Measurements from ENCODE around the gene RAPSN. TPM values are rescaled to one million over a fixed set of nuclear protein-coding genes. Genes with fewer than 3 reads are reported as not detected.

Gene RAPSN
- total RNA-seq, 1 donor from 2014 or later, result 0.55 TPM

- DNase-seq (ENCODE audit: low spot score), result no peak
These were observed 57.1 kb downstream of the RAPSN start for GRCh38 chr11:47391711-47392432.

DNA sequence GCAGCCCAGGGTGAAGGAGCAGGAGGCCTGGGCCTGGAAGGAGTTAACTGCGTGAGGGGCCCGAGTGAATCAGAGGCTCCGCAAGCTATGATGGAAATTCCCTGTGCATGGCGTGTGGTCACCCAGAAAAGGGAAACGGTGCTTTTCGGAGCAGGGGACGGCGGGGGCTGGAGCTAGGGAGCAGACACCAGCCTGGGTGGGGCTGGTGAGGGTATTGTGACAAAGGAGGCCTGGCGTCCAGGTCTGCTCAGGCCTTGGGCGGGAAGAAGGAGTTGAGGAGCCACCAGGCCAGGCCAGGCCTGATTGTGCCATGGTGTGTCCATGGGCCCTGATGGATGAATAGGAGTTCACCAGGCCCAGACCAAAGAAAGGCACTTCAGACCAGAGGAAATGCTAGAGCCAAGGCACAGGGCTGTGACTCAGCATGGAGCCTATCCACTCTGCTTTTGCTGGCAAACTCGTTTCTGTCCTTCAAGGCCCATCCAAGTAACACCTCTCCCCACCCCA is 57.8 kb downstream of the RAPSN start:
- DNase-seq (ENCODE audit: low spot score), result no peak

GRCh38 chr11:47390422-47390760 is 58.5 kb downstream of the RAPSN start:
- DNase-seq (ENCODE audit: low spot score), result no peak

- no peak for DNase-seq (ENCODE audit: low spot score)
These were observed 59.1 kb downstream of the RAPSN start for GRCh38 chr11:47389577-47390421.

DNA sequence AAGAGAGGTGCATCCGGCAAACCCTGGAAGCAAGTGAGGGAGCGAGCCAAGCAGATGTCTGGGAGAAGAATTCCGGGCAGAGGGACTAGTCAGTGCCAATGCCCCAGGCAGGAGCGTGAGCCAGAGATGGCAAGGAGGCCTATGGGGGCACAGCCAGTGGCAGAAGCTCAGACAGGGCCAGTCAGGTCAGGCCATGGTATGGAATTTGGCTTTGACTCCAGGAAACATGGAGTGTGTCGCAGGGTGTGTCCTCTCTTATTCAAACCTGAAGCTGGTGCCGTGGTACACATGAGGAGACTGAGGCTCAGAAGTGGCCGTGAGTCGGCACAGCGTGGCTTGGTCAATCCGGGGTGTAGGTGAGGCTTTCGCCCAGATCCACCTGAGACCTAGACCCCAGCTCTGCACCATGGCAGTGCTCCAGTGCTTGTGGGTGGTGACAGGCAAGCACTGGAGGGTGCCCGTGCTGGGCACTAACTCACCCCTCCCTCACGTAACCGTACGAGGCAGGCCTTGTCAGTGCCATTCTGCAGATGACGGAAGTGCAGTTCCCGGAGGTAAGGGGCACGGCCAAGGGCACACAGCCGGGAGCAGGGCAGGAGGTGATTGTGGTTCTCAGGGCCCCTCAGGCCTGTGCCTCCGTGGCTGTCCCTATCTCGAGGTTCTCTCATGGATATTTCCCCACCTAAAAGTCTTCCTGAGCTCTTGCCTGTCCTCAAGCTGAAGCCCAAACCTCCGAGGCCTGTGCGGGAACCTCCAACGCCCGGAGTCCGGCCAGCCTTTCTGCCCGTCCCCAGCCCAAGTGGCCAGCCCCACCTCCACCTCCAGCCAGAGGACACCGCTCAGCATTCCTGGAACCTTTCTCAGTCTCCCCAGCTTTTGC is 60.0 kb downstream of the RAPSN start:
- no peak for DNase-seq (ENCODE audit: low spot score)

DNA sequence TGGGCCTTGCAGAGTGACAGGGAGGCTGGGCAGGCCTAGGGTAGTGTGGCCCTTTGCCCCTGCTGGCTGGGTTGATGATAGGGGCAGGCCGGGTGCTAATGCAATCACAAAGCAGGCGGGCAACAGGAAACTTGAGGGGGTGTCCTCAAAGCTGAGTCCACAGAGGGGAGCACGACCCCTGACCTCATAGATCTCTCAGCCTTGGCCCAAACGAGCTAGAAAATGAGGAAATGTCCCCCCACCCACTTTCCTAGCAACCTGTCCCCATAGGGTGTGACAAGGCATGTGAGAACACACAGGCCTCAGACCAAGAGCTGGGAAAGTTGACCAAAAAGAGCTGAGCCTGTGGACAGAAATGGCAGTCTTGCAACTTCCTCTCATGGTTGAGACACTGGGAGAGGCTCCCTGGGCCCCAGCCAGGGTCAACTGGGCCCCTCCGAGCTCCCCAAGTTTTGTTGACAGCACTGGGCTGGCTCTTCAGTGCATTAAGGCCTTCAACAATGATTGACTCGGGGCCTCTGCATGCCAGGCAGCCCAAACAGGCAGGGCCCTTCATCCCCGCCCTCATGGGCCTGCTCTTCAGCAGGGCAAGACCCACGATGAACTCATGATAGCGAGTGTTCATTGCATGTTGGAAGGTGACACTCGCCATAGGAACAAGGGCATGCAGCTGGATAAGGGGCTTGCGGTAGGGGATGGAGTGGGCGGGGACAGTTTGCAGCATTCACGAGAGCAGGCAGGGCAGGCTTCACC is 60.8 kb downstream of the RAPSN start:
- DNase-seq (ENCODE audit: low spot score), result no peak

Small RNA genes lying within 50 kb of the gene (microRNA-seq; reads per million reads assigned to microRNA genes)
- not detected for gene MIR4487 (ENCODE audit: borderline number of aligned reads)

Other genes with a start within 250 kb of the RAPSN start
- gene DDB2, start 234.2 kb downstream of the RAPSN start, total RNA-seq, result 21.0 TPM
- gene ACP2, start 200.3 kb downstream of the RAPSN start, total RNA-seq, result 38.2 TPM
- 73.2 TPM for gene NR1H3, start 191.1 kb downstream of the RAPSN start, total RNA-seq
- gene MADD, start 179.0 kb downstream of the RAPSN start, total RNA-seq, result 35.7 TPM
- 0.48 TPM for gene MYBPC3, start 96.4 kb downstream of the RAPSN start, total RNA-seq
- 74.7 TPM for gene SPI1, start 70.6 kb downstream of the RAPSN start, total RNA-seq
- 49.7 TPM for gene SLC39A13, start 40.5 kb downstream of the RAPSN start, total RNA-seq
- gene PSMC3, start 22.7 kb downstream of the RAPSN start, total RNA-seq, result 116 TPM
- gene CELF1, start 104.0 kb upstream of the RAPSN start, total RNA-seq, result 127 TPM
- 50.7 TPM for gene PTPMT1, start 116.5 kb upstream of the RAPSN start, total RNA-seq
- 12.6 TPM for gene KBTBD4, start 129.8 kb upstream of the RAPSN start, total RNA-seq
- 72.8 TPM for gene NDUFS3, start 129.9 kb upstream of the RAPSN start, total RNA-seq
- gene FAM180B, start 137.5 kb upstream of the RAPSN start, total RNA-seq, result 0.55 TPM
- gene C1QTNF4, start 145.3 kb upstream of the RAPSN start, total RNA-seq, result 1.1 TPM
- gene MTCH2, start 193.4 kb upstream of the RAPSN start, total RNA-seq, result 110 TPM